ENCODE measurements around the gene YAF2. TPM values are rescaled to one million over a fixed set of nuclear protein-coding genes. Genes with fewer than 3 reads are reported as not detected.

YAF2 gene
- total RNA-seq, 1 donor from 2014 or later = 30.5 TPM

GRCh38 chr12:42119085-42119633, 118.9 kb downstream of the YAF2 start:
- Mint-ChIP-seq H3K4me1 (ENCODE audit: low read depth) (no peaks in the 10 kb centered on the region), H3K27ac (no peak overlapping the region), H3K27me3 (no peaks in the 10 kb centered on the region), H3K9me3 (ENCODE audit: low read depth) (peaks cover 2% of the 10 kb centered on the region), H3K36me3 (ENCODE audit: insufficient read depth) (peaks cover 29% of the 10 kb centered on the region), H3K4me3 (ENCODE audit: low read depth) (no peak overlapping the region)
- DNase-seq (ENCODE audit: low spot score, unreplicated experiment) = no peak
- no peak for TF ChIP-seq CTCF (IDR thresholded peaks at IDR 0.05; ENCODE audit: unreplicated experiment)

- peaks cover 7% of the 10 kb centered on the region for H3K9me3 Mint-ChIP-seq (ENCODE audit: low read depth)
- DNase-seq (ENCODE audit: low spot score, unreplicated experiment) = no peak
- H3K4me1 Mint-ChIP-seq (ENCODE audit: low read depth) = no peaks in the 10 kb centered on the region
- TF ChIP-seq CTCF (IDR thresholded peaks at IDR 0.05; ENCODE audit: unreplicated experiment) = no peak
- peaks cover 34% of the 10 kb centered on the region for H3K36me3 Mint-ChIP-seq (ENCODE audit: insufficient read depth)
- no peak overlapping the region for H3K4me3 Mint-ChIP-seq (ENCODE audit: low read depth)
- H3K27me3 Mint-ChIP-seq = no peaks in the 10 kb centered on the region
- H3K27ac Mint-ChIP-seq = no peak overlapping the region
Measured at GRCh38 chr12:42118136-42118879, 119.7 kb downstream of the YAF2 start.

GRCh38 chr12:42109031-42109430, 129.0 kb downstream of the YAF2 start:
- Mint-ChIP-seq H3K27me3 (no peaks in the 10 kb centered on the region), H3K4me3 (ENCODE audit: low read depth) (no peak overlapping the region), H3K36me3 (ENCODE audit: insufficient read depth) (peaks cover 39% of the 10 kb centered on the region), H3K4me1 (ENCODE audit: low read depth) (no peaks in the 10 kb centered on the region), H3K27ac (no peak overlapping the region), H3K9me3 (ENCODE audit: low read depth) (peaks cover 17% of the 10 kb centered on the region)
- no peak for TF ChIP-seq CTCF (IDR thresholded peaks at IDR 0.05; ENCODE audit: unreplicated experiment)
- no peak for DNase-seq (ENCODE audit: low spot score, unreplicated experiment)

Other genes starting within 250 kb of the YAF2 start
- 23.5 and 23.8 TPM in 2 replicates for gene GXYLT1, start 93.4 kb downstream of the YAF2 start, total RNA-seq
- gene ZCRB1, start 87.8 kb upstream of the YAF2 start, total RNA-seq = 50.4 and 54.5 TPM in 2 replicates
- 62.1 and 62.2 TPM in 2 replicates for gene PPHLN1, start 87.9 kb upstream of the YAF2 start, total RNA-seq

All from progenitor cell of endocrine pancreas (in vitro differentiated cells).